SK-N-SH (cell line): ENCODE measurements around the gene ZNF219. TPM values are rescaled to one million over a fixed set of nuclear protein-coding genes. Genes with fewer than 3 reads are reported as not detected.

ENCODE experiments used
- CTCF ChIA-PET: fragments of 300-600, 350-600 bp; formaldehyde crosslinking; extraction: SDS; loops from one replicate; lab custom pipeline; 2021; lab: Yijun Ruan, JAX
- POLR2A ChIA-PET: fragments of 350-600 bp; sonication (Branson Sonifier 250); formaldehyde crosslinking; extraction: SDS; loops from one replicate; lab custom pipeline; 2020; ENCODE audit warnings: antibody characterized with exemption, inconsistent platforms; lab: Yijun Ruan, JAX
- DNase-seq: peaks from one replicate; pipeline ENCODE4 v3.0.0; 2012
- H2AFZ ChIP-seq: fragments of 200-600 bp; sonication (generic); 2 replicates; pipeline ENCODE4 v1.8.1; 2016; ENCODE audit warnings: antibody characterized with exemption, mild to moderate bottlenecking, low read depth
- H3F3A ChIP-seq: fragments of 200-600 bp; sonication (generic); replicated peaks from 2 replicates; pipeline ENCODE3; 2016; ENCODE audit warnings: antibody characterized with exemption, mild to moderate bottlenecking; ENCODE audit not compliant: insufficient read depth
- H3K27ac ChIP-seq, 2 experiments: fragments of 200-500 bp in 1 of 2; fragments of 200-600 bp in 1 of 2; sonication (Bioruptor generic) in 1 of 2; sonication (generic), shearing (Covaris generic) in 1 of 2; 2 replicates each; pipeline versions ENCODE4 v1.5.1 to v1.6.1; 2014 to 2016; ENCODE audit warnings: low read depth in 2 of 2, inconsistent platforms in 1 of 2, low read length in 1 of 2, mild to moderate bottlenecking in 1 of 2, mixed read lengths in 1 of 2
- H3K27me3 ChIP-seq: fragments of 200-600 bp; sonication (generic), shearing (Covaris generic); 2 replicates; pipeline ENCODE4 v1.6.1; 2016; ENCODE audit warnings: mixed run types; ENCODE audit not compliant: insufficient read depth
- H3K36me3 ChIP-seq, 2 experiments: fragments of 200-500 bp in 1 of 2; fragments of 200-600 bp in 1 of 2; sonication (Bioruptor generic) in 1 of 2; sonication (generic) in 1 of 2; replicated peaks in 1 of 2; 2 replicates each; pipeline versions ENCODE3 to v1.5.1; 2014 to 2016; ENCODE audit warnings: low read length in 1 of 2, mild to moderate bottlenecking in 1 of 2; ENCODE audit not compliant: insufficient read depth in 2 of 2, control insufficient read depth in 1 of 2
- H3K4me1 ChIP-seq, 2 experiments: fragments of 200-500 bp in 1 of 2; fragments of 200-600 bp in 1 of 2; sonication (Bioruptor generic) in 1 of 2; sonication (generic), shearing (Covaris generic) in 1 of 2; 2 replicates each; pipeline versions ENCODE4 v1.5.1 to v1.6.1; 2014 to 2016; ENCODE audit warnings: low read depth in 1 of 2, low read length in 1 of 2, mixed run types in 1 of 2; ENCODE audit not compliant: insufficient read depth in 2 of 2, control insufficient read depth in 1 of 2
- H3K4me2 ChIP-seq: fragments of 200-600 bp; sonication (generic), shearing (Covaris generic); 2 replicates; pipeline ENCODE4 v1.6.1; 2017; ENCODE audit warnings: mixed run types
- H3K4me3 ChIP-seq, 2 experiments: fragments of 200-500 bp in 1 of 2; fragments of 200-600 bp in 1 of 2; sonication (Bioruptor generic) in 1 of 2; sonication (generic), shearing (Covaris generic) in 1 of 2; 2 replicates each; pipeline versions ENCODE4 v1.5.1 to v1.8.1; 2014 to 2016; ENCODE audit warnings: low read depth in 2 of 2, inconsistent platforms in 1 of 2, low read length in 1 of 2, mild to moderate bottlenecking in 1 of 2, mixed read lengths in 1 of 2, moderate library complexity in 1 of 2
- H3K79me2 ChIP-seq: fragments of 200-600 bp; sonication (generic); 2 replicates; pipeline ENCODE4 v1.8.1; 2017; ENCODE audit warnings: mild to moderate bottlenecking; ENCODE audit not compliant: insufficient read depth
- H3K9ac ChIP-seq: fragments of 200-600 bp; sonication (generic); 2 replicates; pipeline ENCODE4 v1.6.1; 2017; ENCODE audit warnings: mixed run types
- H3K9me2 ChIP-seq: fragments of 200-600 bp; sonication (generic); 2 replicates; pipeline ENCODE4 v1.6.1; 2017; ENCODE audit warnings: mixed run types
- H3K9me3 ChIP-seq: fragments of 200-600 bp; sonication (generic); 2 replicates; pipeline ENCODE4 v1.6.1; 2017; ENCODE audit warnings: mixed run types, mild to moderate bottlenecking, moderate library complexity
- H4K20me1 ChIP-seq: fragments of 200-600 bp; sonication (generic); 2 replicates; pipeline ENCODE4 v1.6.1; 2017; ENCODE audit warnings: mild to moderate bottlenecking, mixed run types; ENCODE audit not compliant: insufficient read depth
- CTCF ChIP-seq: fragments of 200-600 bp; sonication (generic); IDR thresholded peaks from 2 replicates; pipeline ENCODE4 v1.6.1; 2017; ENCODE audit warnings: antibody characterized with exemption, mild to moderate bottlenecking, moderate library complexity
- EP300 ChIP-seq, 2 experiments: IDR thresholded peaks; 2 replicates each; pipeline versions ENCODE4 v1.4.0 to v1.6.1; 2012; ENCODE audit warnings: borderline replicate concordance in 1 of 2, low read depth in 1 of 2, low read length in 1 of 2
- FOSL2 ChIP-seq: IDR thresholded peaks from 2 replicates; pipeline ENCODE4 v1.4.0; 2012; ENCODE audit warnings: low read depth, mild to moderate bottlenecking, moderate library complexity, borderline replicate concordance
- FOXM1 ChIP-seq: IDR thresholded peaks from 2 replicates; pipeline ENCODE4 v1.4.0; 2012; ENCODE audit warnings: low read depth, mild to moderate bottlenecking
- JUND ChIP-seq: IDR thresholded peaks from 2 replicates; pipeline ENCODE4 v1.4.0; 2012
- MAX ChIP-seq: IDR thresholded peaks from 2 replicates; pipeline ENCODE4 v1.4.0; 2012; ENCODE audit warnings: low read depth
- MXI1 ChIP-seq: IDR thresholded peaks from 2 replicates; pipeline ENCODE4 v1.6.1; 2012; ENCODE audit warnings: mild to moderate bottlenecking, low read depth, low read length, improper control_type of control experiment
- NFIC ChIP-seq: IDR thresholded peaks from 2 replicates; pipeline ENCODE4 v1.4.0; 2012; ENCODE audit warnings: borderline replicate concordance
- RAD21 ChIP-seq: IDR thresholded peaks from 2 replicates; pipeline ENCODE4 v1.6.1; 2012; ENCODE audit warnings: mild to moderate bottlenecking, low read length
- REST ChIP-seq: IDR thresholded peaks from 2 replicates; pipeline ENCODE4 v1.6.1; 2012; ENCODE audit warnings: mild to moderate bottlenecking, low read depth, low read length, moderate library complexity
- RFX5 ChIP-seq: IDR thresholded peaks from 2 replicates; pipeline ENCODE4 v1.6.1; 2012; ENCODE audit warnings: mild to moderate bottlenecking, improper control_type of control experiment, low read length
- SIN3A ChIP-seq: IDR thresholded peaks from 2 replicates; pipeline ENCODE4 v1.6.1; 2012; ENCODE audit warnings: low read depth, mild to moderate bottlenecking, low read length, moderate library complexity, borderline replicate concordance
- SMC3 ChIP-seq: IDR thresholded peaks from 2 replicates; pipeline ENCODE4 v1.6.1; 2012; ENCODE audit warnings: low read depth, low read length, improper control_type of control experiment
- TAF1 ChIP-seq: IDR thresholded peaks from 2 replicates; pipeline ENCODE4 v1.6.1; 2012; ENCODE audit warnings: low read depth, mild to moderate bottlenecking, low read length, moderate library complexity, borderline replicate concordance
- TEAD4 ChIP-seq: IDR thresholded peaks from 2 replicates; pipeline ENCODE4 v1.4.0; 2012; ENCODE audit warnings: mild to moderate bottlenecking, borderline replicate concordance; ENCODE audit not compliant: insufficient read depth
- YY1 ChIP-seq: IDR thresholded peaks from 2 replicates; pipeline ENCODE4 v1.4.0; 2012; ENCODE audit warnings: low read depth, mild to moderate bottlenecking
- WGBS: methylation state at CpG from one replicate; pipeline ENCODE4 v1.1.6; 2017; ENCODE audit warnings: low lambda C conversion rate; 5-methylcytosine and 5-hydroxymethylcytosine counted together
- polyA plus RNA-seq, 3 experiments: library from polyadenylated mRNA; depleted of rRNA; stranded (reverse); fragments of >200 nt; gene quantifications; 2 replicates each; pipeline ENCODE4 v1.2.3, GENCODE V29; 2012

The ZNF219 gene
- polyA plus RNA-seq, 1 of the 3 experiments (the other 2 are of a cell fraction) = 24.1 TPM

- Histone ChIP-seq H3K4me3 (peak overlapping the region; percentile 81 to 89), H2AFZ (peak overlapping the region; percentile 87), H3K9me3 (no peaks in the 10 kb centered on the region), H3K27ac (peak overlapping the region; percentile 98 to 99)
- CTCF ChIA-PET = interaction anchor here (1.3 to 13.2 kb wide), 14 partner anchors 12 to 67 kb away, joined by 5 to 296 read pairs (median 28); partner anchors contain the start of genes TMEM253 and ZNF219
- no peak for TF ChIP-seq EP300 (IDR thresholded peaks at IDR 0.05; ENCODE audit: borderline replicate concordance in 1 of 2, low read depth in 1 of 2, low read length in 1 of 2)
- 0 out of 2 replicates have a peak, but pooled peaks have one; percentile 1 for TF ChIP-seq REST
- no peak for TF ChIP-seq JUND
- peak; percentile 27 for TF ChIP-seq MAX
- 0 out of 2 replicates have a peak, but pooled peaks have one; percentile 41 for TF ChIP-seq YY1
- TF ChIP-seq, all 33 proteins: peak for 3
- Histone ChIP-seq H4K20me1 (0 out of 2 replicates have a peak, but pooled peaks cover 4% of the 10 kb centered on the region), H3K36me3 (peaks cover 13 to 21% of the 10 kb centered on the region in 2 experiments), H3K27me3 (no peaks in the 10 kb centered on the region), H3F3A (peaks cover 30% of the 10 kb centered on the region), H3K79me2 (peaks cover 47% of the 10 kb centered on the region), H3K4me1 (peaks cover 22 to 29% of the 10 kb centered on the region in 2 experiments), H3K9me2 (no peaks in the 10 kb centered on the region), H3K9ac (peak overlapping the region; percentile 93), H3K4me2 (peak overlapping the region; percentile 95)
- peak; percentile 77 for DNase-seq
- POLR2A ChIA-PET = interaction anchor here (0.7 to 2.7 kb wide), 6 partner anchors 20 to 727 kb away, joined by 4 to 19 read pairs (median 12); partner anchors contain the start of gene ZNF219
- WGBS = 3% methylated on average over 34 of the region's 40 CpGs
Observed at GRCh38 chr14:21069388-21070082, 28.9 kb downstream of the ZNF219 start.

GRCh38 chr14:21068521-21069387, 29.7 kb downstream of the ZNF219 start:
- peaks cover 7 to 13% of the 10 kb centered on the region in 2 experiments for H3K36me3 ChIP-seq
- peak; percentile 67 for DNase-seq
- H3K9me3 ChIP-seq = no peaks in the 10 kb centered on the region
- H3K4me2 ChIP-seq = peak overlapping the region; percentile 95
- H3K4me3 ChIP-seq = peak overlapping the region; percentile 81 to 89
- WGBS = 43% methylated on average over 40 of the region's 45 CpGs
- no peaks in the 10 kb centered on the region for H4K20me1 ChIP-seq
- peak overlapping the region; percentile 98 to 99 for H3K27ac ChIP-seq
- ChIA-PET CTCF (interaction anchor here (0.6 to 13.2 kb wide), 22 partner anchors 11 to 68 kb away, joined by 3 to 296 read pairs (median 6); partner anchors contain the start of genes TMEM253 and ZNF219), POLR2A (interaction anchor here (0.6 to 1.5 kb wide), 3 partner anchors 24 to 54 kb away, joined by 3 to 7 read pairs (median 3); no protein-coding TSS in a partner anchor)
- no peaks in the 10 kb centered on the region for H3K27me3 ChIP-seq
- H2AFZ ChIP-seq = peak overlapping the region; percentile 87
- peaks cover 31% of the 10 kb centered on the region for H3F3A ChIP-seq
- H3K9me2 ChIP-seq = no peaks in the 10 kb centered on the region
- peaks cover 39% of the 10 kb centered on the region for H3K79me2 ChIP-seq
- peak overlapping the region; percentile 93 for H3K9ac ChIP-seq
- peaks cover 25 to 26% of the 10 kb centered on the region in 2 experiments for H3K4me1 ChIP-seq
- TF ChIP-seq JUND (no peak), SIN3A (no peak), TAF1 (no peak), RAD21 (peak; percentile 74), SMC3 (peak; percentile 62), FOXM1 (no peak), RFX5 (no peak), MXI1 (no peak), CTCF (peak; percentile 69), NFIC (no peak), TEAD4 (no peak), FOSL2 (no peak)
